A549 (cell line): ENCODE results near the gene C2orf69. TPM values are rescaled to one million over a fixed set of nuclear protein-coding genes. Genes with fewer than 3 reads are reported as not detected.
A peak's percentile ranks its signal among the peaks of the same experiment; 100 is the strongest.

ENCODE experiments used
- ATAC-seq, 2 experiments: fragments of 200-7000 bp in 1 of 2; fragments of >200 bp in 1 of 2; cut with Nextera tagmentation in 1 of 2; cut with Tn5 transposase in 1 of 2; 3 replicates each; pipeline versions ENCODE4 v1.8.0 to v1.9.1; 2018 to 2020; ENCODE audit warnings: mild to moderate bottlenecking in 1 of 2, moderate library complexity in 1 of 2
- CTCF ChIA-PET: fragments of 300-600 bp; sonication (Branson Sonifier 250); formaldehyde crosslinking; extraction: SDS; loops from one replicate; lab custom pipeline; 2021; ENCODE audit warnings: antibody characterized with exemption, inconsistent platforms; lab: Yijun Ruan, JAX
- POLR2A ChIA-PET: fragments of 350-600 bp; formaldehyde crosslinking; extraction: SDS; loops from one replicate; lab custom pipeline; 2021; ENCODE audit warnings: antibody characterized with exemption, inconsistent platforms; lab: Yijun Ruan, JAX
- DNase-seq, 2 experiments: peaks; one replicate each; pipeline versions ENCODE4 v3.0.0 to v3.0.0-alpha.2; 2011 to 2016; ENCODE audit warnings: low read depth in 1 of 2, low spot score in 1 of 2
- FAIRE-seq: peaks from 2 replicates; lab custom pipeline; 2011; peaks lifted over from hg19 to GRCh38; lab: Jason Lieb, UNC
- H3K27ac ChIP-seq, 2 experiments: fragments of >200 bp; sonication (Bioruptor Twin); formaldehyde crosslinking; 3 replicates each; pipeline ENCODE4 v1.5.1; 2016 to 2017
- H3K4me1 ChIP-seq: fragments of >200 bp; sonication (Bioruptor Twin); formaldehyde crosslinking; 3 replicates; pipeline ENCODE4 v1.6.1; 2016
- H3K4me2 ChIP-seq: fragments of >200 bp; sonication (Bioruptor Twin); formaldehyde crosslinking; 3 replicates; pipeline ENCODE4 v1.6.1; 2016
- H3K4me3 ChIP-seq: fragments of >200 bp; sonication (Bioruptor Twin); formaldehyde crosslinking; 3 replicates; pipeline ENCODE4 v1.5.1; 2016
- H3K9me3 ChIP-seq: fragments of >200 bp; sonication (Bioruptor Twin); formaldehyde crosslinking; 3 replicates; pipeline ENCODE4 v1.6.1; 2016
- BHLHE40 ChIP-seq: IDR thresholded peaks from 2 replicates; pipeline ENCODE4 v1.6.1; 2012; ENCODE audit warnings: low read depth, low read length, inconsistent platforms
- CEBPB ChIP-seq, 2 experiments: fragments of >200 bp in 1 of 2; sonication (Bioruptor Twin) in 1 of 2; formaldehyde crosslinking in 1 of 2; IDR thresholded peaks; 2 replicates each; pipeline ENCODE4 v1.6.1; 2012 to 2016
- CHD2 ChIP-seq: fragments of 150-350 bp; IDR thresholded peaks from 2 replicates; pipeline ENCODE4 v1.6.1; 2014; ENCODE audit warnings: low read length; ENCODE audit not compliant: partially characterized antibody
- CTCF ChIP-seq: fragments of >200 bp; sonication (Bioruptor Twin); formaldehyde crosslinking; IDR thresholded peaks from 3 replicates; pipeline ENCODE4 v1.5.1; 2016
- E2F6 ChIP-seq: IDR thresholded peaks from 2 replicates; pipeline ENCODE4 v1.6.1; 2012; ENCODE audit warnings: low read depth, borderline replicate concordance
- EHMT2 ChIP-seq: fragments of 200-600 bp; sonication (generic); IDR thresholded peaks from 2 replicates; pipeline ENCODE4 v1.6.1; 2016; ENCODE audit warnings: antibody characterized with exemption, low read depth, mild to moderate bottlenecking, moderate library complexity
- EP300 ChIP-seq, 2 experiments: fragments of >200 bp; sonication (Bioruptor Twin); formaldehyde crosslinking; IDR thresholded peaks; 2 replicates in 1 of 2; 3 replicates in 1 of 2; pipeline ENCODE4 v1.6.1; 2016 to 2017
- ESRRA ChIP-seq: fragments of 150-350 bp; IDR thresholded peaks from 2 replicates; pipeline ENCODE4 v1.6.1; 2014; ENCODE audit warnings: mild to moderate bottlenecking, low read length, borderline replicate concordance
- FOSL2 ChIP-seq, 2 experiments: fragments of 450-650 bp in 1 of 2; fragments of >200 bp in 1 of 2; sonication (Bioruptor Twin) in 1 of 2; formaldehyde crosslinking; IDR thresholded peaks; 2 replicates each; pipeline versions ENCODE4 v1.5.0 to v1.6.1; 2016 to 2020; ENCODE audit warnings: mild to moderate bottlenecking in 1 of 2, moderate library complexity in 1 of 2
- FOXS1 ChIP-seq: fragments of 250-450 bp; sonication (Bioruptor Pico); IDR thresholded peaks from 2 replicates; pipeline ENCODE4 v1.5.0; 2020; ENCODE audit warnings: mild to moderate bottlenecking, moderate library complexity
- HDAC2 ChIP-seq: fragments of 200-600 bp; sonication (generic); IDR thresholded peaks from 2 replicates; pipeline ENCODE4 v1.6.1; 2016
- JUNB ChIP-seq: fragments of >200 bp; sonication (Bioruptor Twin); formaldehyde crosslinking; IDR thresholded peaks from 2 replicates; pipeline ENCODE4 v1.6.1; 2016
- KDM1A ChIP-seq: fragments of 200-600 bp; sonication (generic); IDR thresholded peaks from 2 replicates; pipeline ENCODE4 v1.6.1; 2016; ENCODE audit warnings: low read depth, mild to moderate bottlenecking
- KDM5A ChIP-seq: fragments of 200-600 bp; sonication (generic); IDR thresholded peaks from 2 replicates; pipeline ENCODE4 v1.6.1; 2016; ENCODE audit warnings: antibody characterized with exemption, mild to moderate bottlenecking
- MAFK ChIP-seq: fragments of 450-650 bp; IDR thresholded peaks from 2 replicates; pipeline ENCODE4 v1.6.1; 2014; ENCODE audit not compliant: partially characterized antibody
- NPAS2 ChIP-seq: fragments of 250-450 bp; sonication (Bioruptor Pico); IDR thresholded peaks from 2 replicates; pipeline ENCODE4 v1.8.0; 2022; ENCODE audit warnings: mild to moderate bottlenecking, moderate library complexity, borderline replicate concordance
- RARB ChIP-seq: fragments of 250-450 bp; sonication (Bioruptor Pico); IDR thresholded peaks from 2 replicates; pipeline ENCODE4 v1.8.0; 2021; ENCODE audit warnings: mild to moderate bottlenecking, moderate library complexity
- SREBF2 ChIP-seq: fragments of 450-650 bp; IDR thresholded peaks from 2 replicates; pipeline ENCODE4 v1.6.1; 2014; ENCODE audit warnings: mild to moderate bottlenecking, moderate library complexity
- ZFP36 ChIP-seq: fragments of 450-650 bp; IDR thresholded peaks from 2 replicates; pipeline ENCODE4 v1.6.1; 2014; ENCODE audit warnings: borderline replicate concordance; ENCODE audit not compliant: partially characterized antibody
- ZNF302 ChIP-seq: fragments of 250-450 bp; sonication (Bioruptor Pico); IDR thresholded peaks from 2 replicates; pipeline ENCODE4 v1.9.0; 2021; ENCODE audit warnings: inconsistent platforms, mild to moderate bottlenecking, moderate library complexity
- WGBS: methylation state at CpG from one replicate; pipeline ENCODE4 v1.1.6; 2017; ENCODE audit errors: missing lambda C conversion rate; 5-methylcytosine and 5-hydroxymethylcytosine counted together
- polyA plus RNA-seq, 4 experiments: library from polyadenylated mRNA; depleted of rRNA in 3 of 4; stranded (reverse); fragments of >200 nt; fragmentation: RNase III in 1 of 4; extraction: RNeasy Plus Mini Kit Qiagen cat#74134 plus additional on column Dnase treatment in 1 of 4; gene quantifications; 2 replicates in 3 of 4; 3 replicates in 1 of 4; pipeline ENCODE4 v1.2.3, GENCODE V29; 2011 to 2017

Gene C2orf69
- polyA plus RNA-seq, 2 of the 4 experiments (the other 2 are of a cell fraction), result 9.3 to 9.9 TPM

- no peak for ATAC-seq
- ChIA-PET POLR2A (no interaction called here), CTCF (interaction anchor here (0.6 kb wide), 1 partner anchor 65 kb away, joined by 4 read pairs; no protein-coding TSS in a partner anchor)
- no peak for FAIRE-seq
- H3K27ac ChIP-seq, result no peak overlapping the region
- DNase-seq, result no peak
- peaks cover 9% of the 10 kb centered on the region; the same call in 2 of the 3 replicates for H3K9me3 ChIP-seq
- no peaks in the 10 kb centered on the region for H3K4me1 ChIP-seq
- WGBS, result 79% methylated on average over 1 of the region's 1 CpG
- H3K4me2 ChIP-seq, result no peak overlapping the region
- no peak for TF ChIP-seq FOXS1
- no peak overlapping the region for H3K4me3 ChIP-seq
Measured at GRCh38 chr2:199875400-199875799, 35.7 kb upstream of the C2orf69 start.

GRCh38 chr2:199882667-199883066 lies 28.4 kb upstream of the C2orf69 start:
- no peak for DNase-seq
- Histone ChIP-seq H3K9me3 (peaks cover 8% of the 10 kb centered on the region; the same call in 1 of the 3 replicates), H3K4me1 (no peaks in the 10 kb centered on the region)
- no peak for FAIRE-seq
- POLR2A ChIA-PET, result no interaction called here
- TF ChIP-seq MAFK (no peak), FOXS1 (no peak), BHLHE40 (no peak), ZNF302 (no peak)
- TF ChIP-seq, all 56 proteins: peak for 0
- H3K27ac ChIP-seq, result no peak overlapping the region
- CTCF ChIA-PET, result interaction anchor here (1.1 kb wide), 1 partner anchor 29 kb away, joined by 3 read pairs; no protein-coding TSS in a partner anchor
- no peak for ATAC-seq
- no peak overlapping the region for H3K4me3 ChIP-seq
- H3K4me2 ChIP-seq, result no peak overlapping the region

- ATAC-seq (no peak), FAIRE-seq (no peak), DNase-seq (no peak)
- no peak for TF ChIP-seq FOSL2 (IDR thresholded peaks at IDR 0.05)
- TF ChIP-seq FOSL2 (CRISPR knock-in tag; IDR thresholded peaks at IDR 0.05), result peak; percentile 22; the same call in 1 of the 2 replicates
- TF ChIP-seq E2F6, result no peak
- peak; percentile 44 for TF ChIP-seq ZFP36
- Histone ChIP-seq H3K4me1 (no peaks in the 10 kb centered on the region), H3K9me3 (peaks cover 8% of the 10 kb centered on the region; the same call in 1 of the 3 replicates), H3K4me3 (no peak overlapping the region), H3K4me2 (no peak overlapping the region), H3K27ac (no peak overlapping the region)
- CTCF ChIA-PET, result interaction anchor here (1.1 kb wide), 1 partner anchor 28 kb away, joined by 3 read pairs; no protein-coding TSS in a partner anchor
- POLR2A ChIA-PET, result no interaction called here
- WGBS, result 38% methylated on average over 6 of the region's 6 CpGs
Measured at GRCh38 chr2:199883474-199884212, 27.4 kb upstream of the C2orf69 start.

GRCh38 chr2:199895406-199895805 lies 15.7 kb upstream of the C2orf69 start:
- ATAC-seq, result no peak
- no peak overlapping the region for H3K27ac ChIP-seq
- DNase-seq, result no peak
- H3K4me2 ChIP-seq, result no peak overlapping the region
- no peak overlapping the region for H3K4me3 ChIP-seq
- ChIA-PET POLR2A (no interaction called here), CTCF (no interaction called here)
- no peak for FAIRE-seq
- H3K9me3 ChIP-seq, result no peaks in the 10 kb centered on the region
- WGBS, result 60% methylated on average over 3 of the region's 3 CpGs
- TF ChIP-seq FOSL2 (IDR thresholded peaks at IDR 0.05) (no peak), FOSL2 (CRISPR knock-in tag; IDR thresholded peaks at IDR 0.05) (no peak), CEBPB (IDR thresholded peaks at IDR 0.05) (no peak), KDM1A (no peak), NPAS2 (no peak), JUNB (no peak), RARB (CRISPR knock-in tag) (no peak), EHMT2 (no peak)
- no peaks in the 10 kb centered on the region for H3K4me1 ChIP-seq

- TF ChIP-seq SREBF2, result no peak
- TF ChIP-seq HDAC2, result no peak
- TF ChIP-seq CEBPB (IDR thresholded peaks at IDR 0.05), result no peak
- no peak for TF ChIP-seq E2F6
- no peak for TF ChIP-seq MAFK
- no peak for TF ChIP-seq CHD2
- no peak for TF ChIP-seq ESRRA
- no peak for TF ChIP-seq CTCF
- no peak for TF ChIP-seq EP300 (IDR thresholded peaks at IDR 0.05)
- no peak for TF ChIP-seq KDM5A
- ATAC-seq (no peak), FAIRE-seq (no peak), DNase-seq (no peak)
- Histone ChIP-seq H3K4me2 (no peak overlapping the region), H3K4me1 (no peaks in the 10 kb centered on the region), H3K4me3 (no peak overlapping the region), H3K27ac (no peak overlapping the region), H3K9me3 (no peaks in the 10 kb centered on the region)
- CTCF ChIA-PET, result interaction anchor here (0.7 to 1.0 kb wide), 2 partner anchors 9 to 64 kb away, joined by 3 read pairs; no protein-coding TSS in a partner anchor
- 54% methylated on average over 2 of the region's 2 CpGs for WGBS
- POLR2A ChIA-PET, result no interaction called here
Measured at GRCh38 chr2:199896617-199897016, 14.5 kb upstream of the C2orf69 start.
